Liver (tissue), 10 donors: Measurements from ENCODE around the gene POLR1H. TPM values are rescaled to one million over a fixed set of nuclear protein-coding genes. Genes with fewer than 3 reads are reported as not detected.

Experiments used
- DNase-seq: peaks from one replicate; pipeline ENCODE4 v3.0.0-alpha.2; 2017; ENCODE audit warnings: low spot score
- H3K27ac ChIP-seq, 2 donors: one replicate each; pipeline ENCODE4 v1.7.0; 2013; ENCODE audit warnings: inconsistent platforms in 2 of 2, low read length in 2 of 2, control low read depth in 1 of 2, low read depth in 1 of 2, mild to moderate bottlenecking in 1 of 2
- H3K27me3 ChIP-seq, 4 donors: one replicate each; pipeline versions ENCODE4 v1.6.1 to v1.7.0; 2013; ENCODE audit warnings: low read length in 3 of 4, inconsistent platforms in 1 of 4, mild to moderate bottlenecking in 1 of 4, moderate library complexity in 1 of 4; ENCODE audit not compliant: control insufficient read depth in 4 of 4, insufficient read depth in 4 of 4
- H3K36me3 ChIP-seq, 4 donors: one replicate each; pipeline versions ENCODE4 v1.6.1 to v1.7.0; 2013; ENCODE audit warnings: low read length in 3 of 4, mild to moderate bottlenecking in 3 of 4, low read depth in 1 of 4, moderate library complexity in 1 of 4; ENCODE audit not compliant: control insufficient read depth in 4 of 4, insufficient read depth in 3 of 4
- H3K4me1 ChIP-seq, 4 donors: one replicate each; pipeline versions ENCODE4 v1.6.1 to v1.7.0; 2013; ENCODE audit warnings: low read length in 3 of 4, mild to moderate bottlenecking in 3 of 4, moderate library complexity in 1 of 4; ENCODE audit not compliant: control insufficient read depth in 4 of 4, insufficient read depth in 4 of 4
- H3K4me3 ChIP-seq, 3 donors: one replicate each; pipeline versions ENCODE4 v1.6.1 to v1.7.0; 2013; ENCODE audit warnings: low read length in 3 of 3, control low read depth in 1 of 3, low read depth in 1 of 3, mild to moderate bottlenecking in 1 of 3
- H3K9ac ChIP-seq, 2 donors: one replicate each; pipeline ENCODE4 v1.7.0; 2013; ENCODE audit warnings: low read length in 2 of 2, mild to moderate bottlenecking in 2 of 2, moderate library complexity in 2 of 2, control low read depth in 1 of 2, low read depth in 1 of 2
- H3K9me3 ChIP-seq, 4 donors: one replicate each; pipeline versions ENCODE4 v1.6.1 to v1.7.0; 2013; ENCODE audit warnings: low read length in 3 of 4; ENCODE audit not compliant: control insufficient read depth in 4 of 4
- FOXA1 ChIP-seq: IDR thresholded peaks from 2 replicates; pipeline ENCODE4 v1.6.1; 2016; ENCODE audit warnings: antibody characterized with exemption
- HNF4G ChIP-seq: IDR thresholded peaks from 2 replicates; pipeline ENCODE4 v1.6.1; 2016; ENCODE audit warnings: antibody characterized with exemption
- REST ChIP-seq: IDR thresholded peaks from 2 replicates; pipeline ENCODE4 v1.6.1; 2016; ENCODE audit warnings: antibody characterized with exemption, mild to moderate bottlenecking
- RXRA ChIP-seq, 2 donors: IDR thresholded peaks; 2 replicates each; pipeline ENCODE4 v1.6.1; 2017 to 2018; ENCODE audit warnings: antibody characterized with exemption in 2 of 2, mild to moderate bottlenecking in 1 of 2
- SP1 ChIP-seq: IDR thresholded peaks from 2 replicates; pipeline ENCODE4 v1.6.1; 2018; ENCODE audit warnings: antibody characterized with exemption, mild to moderate bottlenecking
- WGBS: extraction: QIAGEN DNeasy Blood & Tissue Kit; methylation state at CpG from one replicate; pipeline ENCODE4 v1.1.7; 2013; 5-methylcytosine and 5-hydroxymethylcytosine counted together
- polyA plus RNA-seq, 2 donors: library from polyadenylated mRNA; stranded (reverse) in 1 of 2; unstranded in 1 of 2; fragments of 200-250 nt in 1 of 2; fragments of >200 nt in 1 of 2; fragmentation: Nextera tagmentation in 1 of 2; extraction: Ambion mirVana in 1 of 2; gene quantifications; one replicate each; pipeline versions ENCODE4 v1.2.1 to v1.2.3, GENCODE V29; 2013 to 2015
- small RNA-seq: library from RNA; depleted of rRNA; stranded (forward); fragments of <200 nt; gene quantifications from one replicate; pipeline ENCODE3, GENCODE V24; 2014
- total RNA-seq, 2 donors: library from RNA; depleted of rRNA; stranded (reverse); fragments of >200 nt; gene quantifications; one replicate each; pipeline ENCODE4 v1.2.3, GENCODE V29; 2014
- donor health status: healthy.
- donor health status: healthy.
- donor health status: healthy.
- donor health status: healthy.
- donor health status: healthy.

POLR1H gene
- total and polyA plus RNA-seq, 4 donors = 7.0 to 27.5 (median 16.8) TPM

- TF ChIP-seq REST = no peak
Measured at GRCh38 chr6:30113003-30113759, 52.1 kb downstream of the POLR1H start, which contains the start of gene TRIM31 (continued).

- H3K36me3 ChIP-seq = no peaks in the 10 kb centered on the region
- 68% methylated on average over 1 of the region's 1 CpG for WGBS
- no peak overlapping the region for H3K9ac ChIP-seq
- DNase-seq = no peak
- TF ChIP-seq FOXA1 (no peak), RXRA (IDR thresholded peaks at IDR 0.05) (no peak), HNF4G (no peak), SP1 (peak; percentile 9)
- no peak overlapping the region for H3K4me3 ChIP-seq
- no peaks in the 10 kb centered on the region for H3K9me3 ChIP-seq
- peaks cover 0 to 10% (median 2%) of the 10 kb centered on the region in 4 donors for H3K27me3 ChIP-seq
- no peak overlapping the region for H3K27ac ChIP-seq
- H3K4me1 ChIP-seq = peaks cover 0 to 9% (median 1%) of the 10 kb centered on the region in 4 donors
Measured at GRCh38 chr6:30113841-30114240, 52.8 kb downstream of the POLR1H start.

Small RNAs within 50 kb of the gene (small RNA-seq; reads per million reads assigned to genes)
- gene RF02218 = not detected
- not detected for gene RF02219
- not detected for gene RF02220

Other genes with a start within 250 kb of the POLR1H start
- gene HLA-G, start 233.4 kb upstream of the POLR1H start, total RNA-seq = not detected
- gene HLA-G, start 233.4 kb upstream of the POLR1H start, polyA plus RNA-seq = under 1 TPM in 1 of 2 donors, not detected in 1; 0.79 TPM
- 100 to 1,000 TPM; 145 to 191 TPM for gene HLA-A, start 118.7 kb upstream of the POLR1H start, total RNA-seq
- gene HLA-A, start 118.7 kb upstream of the POLR1H start, polyA plus RNA-seq = 100 to 1,000 TPM; 256 to 321 TPM
- 10 to 100 TPM in 1 of 2 donors, 1 to 10 TPM in 1; 7.8 to 12.1 TPM for gene PPP1R11, start 5.9 kb downstream of the POLR1H start, total RNA-seq
- 10 to 100 TPM; 26.9 to 30.9 TPM for gene PPP1R11, start 5.9 kb downstream of the POLR1H start, polyA plus RNA-seq
- not detected for gene RNF39, start 14.5 kb downstream of the POLR1H start, total RNA-seq
- gene RNF39, start 14.5 kb downstream of the POLR1H start, polyA plus RNA-seq = under 1 TPM; 0.03 to 0.13 TPM
- gene TRIM31, start 51.8 kb downstream of the POLR1H start, total RNA-seq = under 1 TPM; 0.17 to 0.79 TPM
- 1 to 10 TPM in 1 of 2 donors, under 1 TPM in 1; 0.16 to 1.3 TPM for gene TRIM31, start 51.8 kb downstream of the POLR1H start, polyA plus RNA-seq
- gene TRIM40, start 74.9 kb downstream of the POLR1H start, total RNA-seq = under 1 TPM in 1 of 2 donors, not detected in 1; 0.51 TPM
- not detected for gene TRIM40, start 74.9 kb downstream of the POLR1H start, polyA plus RNA-seq
- gene TRIM10, start 99.9 kb downstream of the POLR1H start, total RNA-seq = 100 to 1,000 TPM in 1 of 2 donors, under 1 TPM in 1; 0.75 to 128 TPM
- gene TRIM10, start 99.9 kb downstream of the POLR1H start, polyA plus RNA-seq = under 1 TPM; 0.29 to 0.72 TPM
- 1 to 10 TPM; 1.6 to 2.2 TPM for gene TRIM15, start 102.3 kb downstream of the POLR1H start, total RNA-seq
- gene TRIM15, start 102.3 kb downstream of the POLR1H start, polyA plus RNA-seq = 1 to 10 TPM; 1.6 to 2.8 TPM
- 10 to 100 TPM; 14.9 to 50.1 TPM for gene TRIM26, start 152.1 kb downstream of the POLR1H start, total RNA-seq
- 10 to 100 TPM; 16.9 to 30.9 TPM for gene TRIM26, start 152.1 kb downstream of the POLR1H start, polyA plus RNA-seq